ENCODE results near the gene TMOD1.

Gene TMOD1

DNA sequence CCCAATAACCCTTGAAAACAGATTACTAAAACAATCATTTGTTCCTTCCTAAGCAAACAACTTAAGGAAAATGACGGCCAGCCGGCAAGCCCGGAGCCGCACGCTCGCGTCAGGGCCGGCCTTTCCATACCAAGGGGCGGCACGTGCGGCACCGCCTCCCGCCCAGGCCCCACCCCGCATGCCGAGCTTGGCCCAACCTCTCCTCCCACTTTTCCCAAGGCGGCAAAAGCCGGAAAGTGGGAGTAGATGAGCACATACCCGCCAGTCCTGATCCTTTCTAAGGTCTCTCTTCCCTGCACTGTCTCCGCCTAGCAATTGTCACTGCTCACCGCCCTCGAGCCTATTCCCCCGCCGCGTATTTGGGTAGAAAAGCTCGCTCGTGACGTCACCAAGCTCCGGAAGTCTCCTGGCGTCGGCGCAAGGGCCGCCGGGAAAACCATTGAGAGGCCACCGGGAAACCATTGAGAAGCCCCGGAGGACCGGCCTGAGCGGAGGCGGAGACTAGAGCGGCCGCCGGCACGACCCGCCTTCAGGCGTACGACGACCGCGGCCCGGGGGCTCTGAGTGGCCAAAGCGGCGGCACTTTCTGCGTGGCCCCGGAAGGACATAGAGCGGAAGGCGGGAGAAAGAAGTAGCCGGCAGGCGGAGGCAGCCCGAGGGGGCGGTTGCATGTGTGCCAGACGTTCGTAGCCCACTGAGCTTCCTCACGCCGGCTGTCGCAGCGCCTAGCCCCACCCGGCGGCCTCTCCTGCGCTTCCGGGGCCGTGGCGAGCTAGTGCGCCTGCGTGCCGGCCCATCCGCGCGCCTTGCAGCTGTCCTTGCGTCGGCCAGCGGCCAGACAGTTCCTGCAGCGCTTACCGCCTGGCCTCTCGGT is 131.8 kb downstream of the TMOD1 start, which contains the start of the genes NCBP1 and TSTD2:
TSS of gene NCBP1 (plus strand) at position 837 of the 874 bp plus-strand sequence. CDS start 61 bp downstream, outside the sequence.
TSS of gene TSTD2 (minus strand) at position 384 of the 874 bp plus-strand sequence. CDS start 5,806 bp downstream, outside the sequence.
- H3K4me1 Mint-ChIP-seq: peaks cover 53% of the 10 kb centered on the region
- no peaks in the 10 kb centered on the region for H3K9me3 Mint-ChIP-seq
- H3K4me3 Mint-ChIP-seq: peak within 1 kb of the TSS; percentile 96
- peaks cover 9% of the 10 kb centered on the region for H3K36me3 Mint-ChIP-seq
- no peaks in the 10 kb centered on the region for H3K27me3 Mint-ChIP-seq
- H3K27ac Mint-ChIP-seq: peak within 1 kb of the TSS; percentile 100

GRCh38 chr9:97633859-97634490 is 132.5 kb downstream of the TMOD1 start:
- H3K36me3 Mint-ChIP-seq: peaks cover 9% of the 10 kb centered on the region
- H3K27ac Mint-ChIP-seq: peak overlapping the region; percentile 100
- peak overlapping the region; percentile 96 for H3K4me3 Mint-ChIP-seq
- peaks cover 58% of the 10 kb centered on the region for H3K4me1 Mint-ChIP-seq
- H3K9me3 Mint-ChIP-seq: no peaks in the 10 kb centered on the region
- no peaks in the 10 kb centered on the region for H3K27me3 Mint-ChIP-seq

DNA sequence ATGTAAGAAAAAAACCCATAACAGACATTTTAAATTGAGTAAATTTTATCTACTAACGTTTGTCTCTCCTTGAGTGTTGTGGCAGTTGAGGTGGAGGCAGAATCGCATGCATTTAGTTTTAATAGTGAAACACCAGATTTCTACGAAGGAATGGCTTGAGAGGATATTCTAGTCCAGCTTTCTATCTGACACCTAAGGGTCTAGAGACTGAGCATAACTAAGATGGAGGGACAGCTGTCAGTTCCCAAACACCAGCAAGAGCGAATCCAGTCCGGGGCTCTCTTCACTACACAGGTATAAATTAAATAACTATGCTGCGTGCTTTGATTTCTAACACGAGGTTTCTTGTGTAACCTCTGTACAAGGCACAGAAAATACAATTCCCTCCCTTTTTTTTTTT is 133.6 kb downstream of the TMOD1 start:
- no peak overlapping the region for H3K27ac Mint-ChIP-seq
- H3K36me3 Mint-ChIP-seq: peaks cover 9% of the 10 kb centered on the region
- peak overlapping the region; percentile 96 for H3K4me3 Mint-ChIP-seq
- peaks cover 60% of the 10 kb centered on the region for H3K4me1 Mint-ChIP-seq
- no peaks in the 10 kb centered on the region for H3K27me3 Mint-ChIP-seq
- no peaks in the 10 kb centered on the region for H3K9me3 Mint-ChIP-seq

- Mint-ChIP-seq H3K9me3 (no peaks in the 10 kb centered on the region), H3K4me1 (peaks cover 63% of the 10 kb centered on the region), H3K27me3 (no peaks in the 10 kb centered on the region), H3K4me3 (peak overlapping the region; percentile 77), H3K36me3 (peaks cover 14% of the 10 kb centered on the region), H3K27ac (peak overlapping the region; percentile 1)
Observed at GRCh38 chr9:97636903-97637302, 135.4 kb downstream of the TMOD1 start.

- no peaks in the 10 kb centered on the region for H3K27me3 Mint-ChIP-seq
- H3K27ac Mint-ChIP-seq: peak overlapping the region; percentile 30
- peaks cover 17% of the 10 kb centered on the region for H3K36me3 Mint-ChIP-seq
- peaks cover 66% of the 10 kb centered on the region for H3K4me1 Mint-ChIP-seq
- peak overlapping the region; percentile 11 for H3K4me3 Mint-ChIP-seq
- no peaks in the 10 kb centered on the region for H3K9me3 Mint-ChIP-seq
Observed at GRCh38 chr9:97638666-97639065, 137.2 kb downstream of the TMOD1 start.

GRCh38 chr9:97640325-97640724 is 138.9 kb downstream of the TMOD1 start:
- H3K9me3 Mint-ChIP-seq: no peaks in the 10 kb centered on the region
- no peak overlapping the region for H3K27ac Mint-ChIP-seq
- peaks cover 61% of the 10 kb centered on the region for H3K4me1 Mint-ChIP-seq
- H3K36me3 Mint-ChIP-seq: peaks cover 15% of the 10 kb centered on the region
- H3K4me3 Mint-ChIP-seq: peak overlapping the region; percentile 7
- H3K27me3 Mint-ChIP-seq: no peaks in the 10 kb centered on the region

GRCh38 chr9:97645720-97646119 is 144.3 kb downstream of the TMOD1 start:
- H3K9me3 Mint-ChIP-seq: no peaks in the 10 kb centered on the region
- H3K27ac Mint-ChIP-seq: no peak overlapping the region
- H3K36me3 Mint-ChIP-seq: peaks cover 13% of the 10 kb centered on the region
- H3K4me3 Mint-ChIP-seq: no peak overlapping the region
- peaks cover 15% of the 10 kb centered on the region for H3K4me1 Mint-ChIP-seq
- no peaks in the 10 kb centered on the region for H3K27me3 Mint-ChIP-seq

DNA sequence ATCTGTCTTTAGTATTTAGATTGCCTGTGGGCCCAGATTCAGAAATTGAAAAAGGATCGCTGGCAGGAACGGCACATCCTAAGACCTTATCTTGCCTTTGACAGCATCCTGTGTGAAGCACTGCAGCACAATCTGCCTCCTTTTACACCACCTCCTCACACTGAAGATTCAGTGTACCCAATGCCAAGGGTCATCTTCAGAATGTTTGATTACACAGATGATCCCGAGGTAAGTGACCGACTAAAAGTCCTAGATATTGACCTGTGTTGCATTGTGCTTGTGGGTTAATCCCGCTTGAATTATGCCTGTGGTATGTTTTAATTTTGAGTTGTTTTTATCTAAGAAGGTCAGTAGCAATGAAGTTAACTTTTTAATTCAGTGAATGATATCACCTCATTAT is 146.5 kb downstream of the TMOD1 start:
- no peak overlapping the region for H3K27ac Mint-ChIP-seq
- no peaks in the 10 kb centered on the region for H3K27me3 Mint-ChIP-seq
- H3K36me3 Mint-ChIP-seq: peaks cover 13% of the 10 kb centered on the region
- H3K4me1 Mint-ChIP-seq: peaks cover 10% of the 10 kb centered on the region
- H3K9me3 Mint-ChIP-seq: no peaks in the 10 kb centered on the region
- no peak overlapping the region for H3K4me3 Mint-ChIP-seq
